ENCODE measurements around the gene TMEM82.

Gene TMEM82

DNA sequence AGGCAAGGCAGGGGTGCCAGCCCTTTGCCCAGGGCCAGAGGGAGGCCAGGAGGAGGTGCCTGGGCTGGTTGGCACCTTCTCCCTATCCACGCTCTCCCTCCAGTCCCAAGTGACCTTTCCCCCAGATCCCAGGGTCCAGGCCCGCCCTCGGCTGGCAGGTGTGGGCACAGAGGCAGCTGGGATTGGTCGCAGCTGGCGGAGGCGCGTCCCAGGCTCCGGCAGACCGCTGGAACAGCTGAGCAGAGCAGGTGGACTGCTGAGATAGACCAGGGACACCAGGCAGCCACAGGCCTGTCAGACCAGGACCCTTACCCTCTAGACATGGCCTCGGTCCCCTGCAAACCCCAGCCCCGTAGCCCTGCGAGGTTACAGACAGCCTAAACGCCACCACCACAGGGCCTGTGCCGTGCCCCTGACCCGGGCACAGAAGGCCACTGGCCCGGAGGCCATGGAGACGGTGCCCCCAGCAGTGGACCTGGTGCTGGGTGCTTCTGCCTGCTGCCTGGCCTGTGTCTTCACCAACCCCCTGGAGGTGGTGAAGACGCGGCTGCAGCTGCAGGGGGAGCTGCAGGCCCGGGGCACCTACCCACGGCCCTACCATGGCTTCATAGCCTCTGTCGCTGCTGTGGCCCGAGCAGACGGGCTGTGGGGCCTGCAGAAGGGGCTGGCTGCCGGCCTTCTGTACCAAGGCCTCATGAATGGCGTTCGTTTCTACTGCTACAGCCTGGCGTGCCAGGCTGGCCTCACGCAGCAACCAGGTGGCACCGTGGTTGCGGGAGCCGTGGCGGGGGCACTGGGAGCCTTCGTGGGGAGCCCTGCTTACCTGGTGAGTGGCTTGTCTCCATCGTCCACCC, 6.0 kb upstream of the TMEM82 start, which contains the start of gene SLC25A34:
TSS of gene SLC25A34 (plus strand) at position 221 of the 854 bp plus-strand sequence. CDS start at position 449, 228 bp downstream.
- DNase-seq (ENCODE audit: low read depth) = no peak

- DNase-seq (ENCODE audit: low read depth) = no peak
Observed at GRCh38 chr1:15736892-15737261, 5.4 kb upstream of the TMEM82 start.

GRCh38 chr1:15737324-15738319, 4.7 kb upstream of the TMEM82 start:
- no peak for DNase-seq (ENCODE audit: low read depth)

GRCh38 chr1:15738416-15739113, 3.7 kb upstream of the TMEM82 start:
- no peak for DNase-seq (ENCODE audit: low read depth)

DNA sequence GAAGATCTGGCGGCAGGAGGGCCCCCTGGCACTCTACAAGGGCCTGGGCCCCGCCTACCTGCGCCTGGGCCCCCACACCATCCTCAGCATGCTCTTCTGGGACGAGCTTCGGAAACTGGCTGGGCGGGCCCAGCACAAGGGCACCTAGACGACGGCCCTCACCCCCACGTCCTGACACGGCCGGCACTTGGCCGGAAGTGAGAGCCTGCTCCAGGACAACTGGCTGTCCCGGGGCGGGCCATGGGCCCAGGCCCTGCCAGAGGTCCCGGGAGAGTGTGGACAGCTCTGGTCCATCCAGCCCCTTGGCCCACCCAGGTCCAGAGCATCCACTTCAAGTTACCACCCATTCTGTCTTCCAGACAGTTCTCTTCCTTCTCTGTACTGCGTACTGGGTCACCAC, 3.0 kb upstream of the TMEM82 start:
- DNase-seq (ENCODE audit: low read depth) = no peak

GRCh38 chr1:15739745-15740144, 2.6 kb upstream of the TMEM82 start:
- no peak for DNase-seq (ENCODE audit: low read depth)

- DNase-seq (ENCODE audit: low read depth) = no peak
Observed at GRCh38 chr1:15740924-15741850, 1.1 kb upstream of the TMEM82 start.

GRCh38 chr1:15744122-15744679, 1.9 kb downstream of the TMEM82 start:
- DNase-seq (ENCODE audit: low read depth) = no peak

- no peak for DNase-seq (ENCODE audit: low read depth)
Observed at GRCh38 chr1:15747378-15747777, 5.1 kb downstream of the TMEM82 start.

DNA sequence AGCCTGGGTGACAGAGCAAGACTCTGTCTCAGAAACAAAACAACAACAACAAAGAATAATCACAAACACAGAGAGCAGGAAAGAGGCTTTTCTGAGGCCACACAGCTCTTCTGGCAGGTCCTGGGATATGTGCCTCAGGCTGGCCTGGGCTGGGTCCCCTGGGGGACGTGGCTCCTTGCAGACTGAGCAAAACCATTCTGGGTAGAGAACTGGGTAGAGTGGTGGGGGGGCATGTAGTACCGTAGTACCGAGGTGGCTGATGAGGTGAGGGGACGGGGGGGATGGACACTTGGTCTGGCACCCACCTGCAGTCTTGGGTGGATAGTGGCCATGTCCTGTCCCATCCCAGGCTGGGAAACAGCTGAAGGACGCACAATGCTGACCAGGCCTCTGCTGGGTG, 6.0 kb downstream of the TMEM82 start:
- DNase-seq (ENCODE audit: low read depth) = no peak

GRCh38 chr1:15748690-15749398, 6.5 kb downstream of the TMEM82 start:
- no peak for DNase-seq (ENCODE audit: low read depth)

GRCh38 chr1:15749399-15750291, 7.3 kb downstream of the TMEM82 start:
- DNase-seq (ENCODE audit: low read depth) = no peak

DNA sequence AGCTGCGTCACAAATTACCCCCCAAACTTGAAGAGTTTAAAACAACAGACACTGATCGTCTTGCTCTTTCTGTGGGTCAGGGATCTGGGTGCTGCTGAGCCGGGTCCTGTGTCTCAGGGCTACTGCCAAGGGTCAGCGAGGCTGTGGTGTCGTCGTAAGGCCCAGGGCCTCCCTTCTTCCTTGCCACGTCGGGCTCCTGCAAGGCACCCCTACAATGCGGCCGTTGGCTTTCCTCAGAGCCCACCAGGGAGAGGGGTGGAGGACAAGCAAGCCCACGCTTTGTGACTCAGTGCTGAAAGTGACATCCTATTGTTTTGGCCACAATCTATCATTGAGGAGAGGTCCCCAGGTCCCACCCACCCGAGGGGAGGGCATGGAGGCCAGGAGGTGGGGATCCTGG, 8.6 kb downstream of the TMEM82 start:
- DNase-seq (ENCODE audit: low read depth) = no peak

- DNase-seq (ENCODE audit: low read depth) = no peak
Observed at GRCh38 chr1:15751717-15752116, 9.4 kb downstream of the TMEM82 start.

DNA sequence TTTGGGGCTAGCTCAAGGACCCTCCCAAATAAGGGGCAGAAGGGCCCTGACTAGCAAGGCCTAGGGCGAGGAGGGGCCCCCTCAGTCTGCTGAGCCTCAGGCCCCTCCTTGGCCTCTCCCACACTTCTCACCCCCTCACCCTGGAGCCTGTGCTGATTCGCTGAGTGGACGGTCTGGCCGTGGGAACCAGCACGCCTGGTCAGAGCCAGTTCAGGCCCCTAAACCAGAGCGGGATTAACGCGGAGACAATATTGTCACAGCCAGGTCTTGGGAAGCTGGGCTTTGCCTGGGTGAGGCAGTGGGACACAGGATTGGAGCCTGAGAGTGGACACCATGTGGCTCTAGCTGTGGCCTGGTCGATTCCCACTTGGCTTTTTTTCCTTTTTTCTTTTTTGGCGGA, 11.5 kb downstream of the TMEM82 start:
- DNase-seq (ENCODE audit: low read depth) = no peak

GRCh38 chr1:15755021-15755645, 12.8 kb downstream of the TMEM82 start:
- DNase-seq (ENCODE audit: low read depth) = no peak

GRCh38 chr1:15755646-15756040, 13.3 kb downstream of the TMEM82 start:
- no peak for DNase-seq (ENCODE audit: low read depth)
